Uterus (tissue), 2 donors: ENCODE data around the gene SLC5A5.

Source experiments
- CTCF ChIP-seq, 4 experiments: fragments of 200-600 bp in 2 of 4; fragments of 450-650 bp in 2 of 4; sonication (generic) in 2 of 4; IDR thresholded peaks; one replicate each; pipeline ENCODE4 v1.5.1; 2016 to 2019; ENCODE audit warnings: antibody characterized with exemption in 4 of 4, mild to moderate bottlenecking in 2 of 4, moderate library complexity in 1 of 4
- POLR2A ChIP-seq, 2 donors: fragments of 450-650 bp; IDR thresholded peaks; one replicate each; pipeline ENCODE4 v1.6.1; 2016; ENCODE audit warnings: antibody characterized with exemption in 2 of 2, mild to moderate bottlenecking in 1 of 2, moderate library complexity in 1 of 2

GRCh38 chr19:17883627-17884410 lies 12.1 kb downstream of the SLC5A5 start:
- TF ChIP-seq CTCF (IDR thresholded peaks at IDR 0.05) (no peak), POLR2A (IDR thresholded peaks at IDR 0.05) (no peak)
